Mammary epithelial cell (primary cell): Measurements from ENCODE around the gene HNRNPM.

ENCODE experiments used
- EZH2 ChIP-seq: IDR thresholded peaks from 2 replicates; pipeline ENCODE4 v1.6.1; 2012; ENCODE audit warnings: low read length, inconsistent platforms, borderline replicate concordance
- TF ChIP-seq, protein P1 (sequence below), 2 donors: IDR thresholded peaks in 1 of 2; conservative IDR thresholded peaks in 1 of 2; 2 replicates each; pipeline ENCODE4 v1.5.1; 2011 to 2012; ENCODE audit warnings: inconsistent platforms in 2 of 2, low read length in 2 of 2, mild to moderate bottlenecking in 2 of 2, control low read depth in 1 of 2, low read depth in 1 of 2; ENCODE audit not compliant: insufficient read depth in 1 of 2; ENCODE audit errors: extremely low read depth in 1 of 2

DNA sequence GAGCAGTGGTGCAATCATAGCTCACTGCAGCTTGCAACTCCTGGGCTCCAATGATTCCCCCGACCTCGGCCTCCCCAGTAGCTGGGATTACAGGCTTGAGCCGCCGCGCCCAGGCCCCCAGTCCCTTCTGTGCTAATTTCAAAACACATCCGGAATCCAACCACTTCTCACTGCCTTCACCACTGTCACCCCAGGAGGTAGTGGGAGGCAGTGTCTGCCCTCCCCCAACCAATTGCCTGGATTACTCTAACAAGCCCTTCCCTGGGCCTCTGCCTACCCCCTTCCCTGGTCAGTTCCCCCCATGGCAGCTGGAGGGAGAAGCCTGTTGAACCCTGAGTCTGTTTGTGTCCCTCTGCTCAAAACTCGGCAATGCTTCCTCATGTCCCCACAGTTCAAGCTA is 55.4 kb downstream of the HNRNPM start:
- TF ChIP-seq, protein P1, sequence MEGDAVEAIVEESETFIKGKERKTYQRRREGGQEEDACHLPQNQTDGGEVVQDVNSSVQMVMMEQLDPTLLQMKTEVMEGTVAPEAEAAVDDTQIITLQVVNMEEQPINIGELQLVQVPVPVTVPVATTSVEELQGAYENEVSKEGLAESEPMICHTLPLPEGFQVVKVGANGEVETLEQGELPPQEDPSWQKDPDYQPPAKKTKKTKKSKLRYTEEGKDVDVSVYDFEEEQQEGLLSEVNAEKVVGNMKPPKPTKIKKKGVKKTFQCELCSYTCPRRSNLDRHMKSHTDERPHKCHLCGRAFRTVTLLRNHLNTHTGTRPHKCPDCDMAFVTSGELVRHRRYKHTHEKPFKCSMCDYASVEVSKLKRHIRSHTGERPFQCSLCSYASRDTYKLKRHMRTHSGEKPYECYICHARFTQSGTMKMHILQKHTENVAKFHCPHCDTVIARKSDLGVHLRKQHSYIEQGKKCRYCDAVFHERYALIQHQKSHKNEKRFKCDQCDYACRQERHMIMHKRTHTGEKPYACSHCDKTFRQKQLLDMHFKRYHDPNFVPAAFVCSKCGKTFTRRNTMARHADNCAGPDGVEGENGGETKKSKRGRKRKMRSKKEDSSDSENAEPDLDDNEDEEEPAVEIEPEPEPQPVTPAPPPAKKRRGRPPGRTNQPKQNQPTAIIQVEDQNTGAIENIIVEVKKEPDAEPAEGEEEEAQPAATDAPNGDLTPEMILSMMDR (conservative IDR thresholded peaks at IDR 0.05 in 1 of 2, IDR thresholded peaks at IDR 0.05 in 1 of 2; ENCODE audit: extremely low read depth in 1 of 2, insufficient read depth in 1 of 2, low read depth in 1 of 2, low read length in 2 of 2) = no peak
- TF ChIP-seq EZH2 = no peak
